HG03442 (cell line): Measurements from ENCODE around the gene CLSTN1.

Source experiments
- ATAC-seq: cut with Tn5 transposase; IDR thresholded peaks from one replicate; pipeline ENCODE4 v1.9.1; 2021; ENCODE audit warnings: mild to moderate bottlenecking, moderate library complexity; ENCODE audit not compliant: unreplicated experiment

The CLSTN1 gene

GRCh38 chr1:9852004-9852403 is 28.2 kb upstream of the CLSTN1 start:
- ATAC-seq: no peak

- ATAC-seq: no peak
These were observed 26.8 kb upstream of the CLSTN1 start for GRCh38 chr1:9850442-9851162.

GRCh38 chr1:9849691-9850441 is 26.1 kb upstream of the CLSTN1 start:
- no peak for ATAC-seq

- no peak for ATAC-seq
These were observed 24.3 kb upstream of the CLSTN1 start for GRCh38 chr1:9848022-9848421.

GRCh38 chr1:9847269-9847668 is 23.5 kb upstream of the CLSTN1 start:
- ATAC-seq: no peak

- ATAC-seq: no peak
These were observed 22.9 kb upstream of the CLSTN1 start for GRCh38 chr1:9846611-9847171.

GRCh38 chr1:9845914-9846313 is 22.1 kb upstream of the CLSTN1 start:
- ATAC-seq: no peak

GRCh38 chr1:9844756-9845155 is 21.0 kb upstream of the CLSTN1 start:
- ATAC-seq: no peak

GRCh38 chr1:9844106-9844505 is 20.3 kb upstream of the CLSTN1 start:
- no peak for ATAC-seq

- ATAC-seq: no peak
These were observed 19.8 kb upstream of the CLSTN1 start for GRCh38 chr1:9843576-9843945.

GRCh38 chr1:9842781-9843575 is 19.2 kb upstream of the CLSTN1 start:
- ATAC-seq: no peak

- no peak for ATAC-seq
These were observed 18.4 kb upstream of the CLSTN1 start for GRCh38 chr1:9842073-9842711.

- ATAC-seq: no peak
These were observed 17.7 kb upstream of the CLSTN1 start for GRCh38 chr1:9841460-9841859.

GRCh38 chr1:9840176-9840575 is 16.4 kb upstream of the CLSTN1 start:
- no peak for ATAC-seq

GRCh38 chr1:9838946-9839345 is 15.2 kb upstream of the CLSTN1 start:
- no peak for ATAC-seq

GRCh38 chr1:9836632-9836960 is 12.8 kb upstream of the CLSTN1 start:
- no peak for ATAC-seq

- no peak for ATAC-seq
These were observed 12.2 kb upstream of the CLSTN1 start for GRCh38 chr1:9835758-9836631.

- ATAC-seq: no peak
These were observed 11.6 kb upstream of the CLSTN1 start for GRCh38 chr1:9835404-9835757.

- no peak for ATAC-seq
These were observed 9.9 kb upstream of the CLSTN1 start for GRCh38 chr1:9833632-9834031.

- ATAC-seq: no peak
These were observed 3.9 kb upstream of the CLSTN1 start for GRCh38 chr1:9827558-9828185.
